Measurements from ENCODE around the gene ACAD8. TPM values are rescaled to one million over a fixed set of nuclear protein-coding genes. Genes with fewer than 3 reads are reported as not detected.
A peak's percentile ranks its signal among the peaks of the same experiment; 100 is the strongest.

The ACAD8 gene
- 10 to 100 TPM; 17.9 to 35.3 TPM for total RNA-seq

- H3K27me3 ChIP-seq (replicated peaks; ENCODE audit: insufficient read depth), result no peaks in the 10 kb centered on the region
- DNase-seq (ENCODE audit: low spot score), result peak; percentile 81
- H3K4me3 ChIP-seq, result peak within 1 kb of the TSS; percentile 89
- no peaks in the 10 kb centered on the region for H3K9me3 ChIP-seq
- ATAC-seq (ENCODE audit: insufficient number of reproducible peaks, low FRiP score, low read depth), result peak; percentile 92
- peaks cover 17 to 21% of the 10 kb centered on the region in 2 donors for H3K4me1 ChIP-seq (ENCODE audit: control insufficient read depth in 1 of 2, low read depth in 2 of 2)
- peaks cover 22% of the 10 kb centered on the region for H3K36me3 ChIP-seq
- H3K27ac ChIP-seq, result peak within 1 kb of the TSS in 1 of 2 donors; percentile 57
- TF ChIP-seq CTCF (IDR thresholded peaks at IDR 0.05), result peak; percentile 46
Observed at GRCh38 chr11:134253188-134253993, at the start of gene ACAD8, which contains the start of gene THYN1. Gene ACAD8 (plus strand): TSS chr11:134253568. CDS start chr11:134253601, 33 bp downstream. Gene THYN1 (minus strand): TSS chr11:134253352. CDS start chr11:134252882, 470 bp downstream.

- Histone ChIP-seq H3K27me3 (replicated peaks; ENCODE audit: insufficient read depth) (no peaks in the 10 kb centered on the region), H3K4me1 (ENCODE audit: control insufficient read depth in 1 of 2, low read depth in 2 of 2) (no peaks in the 10 kb centered on the region), H3K27ac (no peak overlapping the region), H3K9me3 (no peaks in the 10 kb centered on the region), H3K4me3 (no peak overlapping the region), H3K36me3 (peaks cover 19% of the 10 kb centered on the region)
- DNase-seq (ENCODE audit: low spot score) (no peak), ATAC-seq (ENCODE audit: insufficient number of reproducible peaks, low FRiP score, low read depth) (no peak)
- no peak for TF ChIP-seq CTCF (IDR thresholded peaks at IDR 0.05)
Observed at GRCh38 chr11:134205729-134206128, 47.6 kb upstream of the ACAD8 start.

- Histone ChIP-seq H3K27me3 (replicated peaks; ENCODE audit: insufficient read depth) (no peaks in the 10 kb centered on the region), H3K27ac (no peak overlapping the region), H3K36me3 (peaks cover 19% of the 10 kb centered on the region), H3K4me3 (no peak overlapping the region), H3K4me1 (ENCODE audit: control insufficient read depth in 1 of 2, low read depth in 2 of 2) (no peaks in the 10 kb centered on the region), H3K9me3 (no peaks in the 10 kb centered on the region)
- no peak for TF ChIP-seq CTCF (IDR thresholded peaks at IDR 0.05)
- no peak for DNase-seq (ENCODE audit: low spot score)
- no peak for ATAC-seq (ENCODE audit: insufficient number of reproducible peaks, low FRiP score, low read depth)
Observed at GRCh38 chr11:134206185-134206584, 47.2 kb upstream of the ACAD8 start.

DNA sequence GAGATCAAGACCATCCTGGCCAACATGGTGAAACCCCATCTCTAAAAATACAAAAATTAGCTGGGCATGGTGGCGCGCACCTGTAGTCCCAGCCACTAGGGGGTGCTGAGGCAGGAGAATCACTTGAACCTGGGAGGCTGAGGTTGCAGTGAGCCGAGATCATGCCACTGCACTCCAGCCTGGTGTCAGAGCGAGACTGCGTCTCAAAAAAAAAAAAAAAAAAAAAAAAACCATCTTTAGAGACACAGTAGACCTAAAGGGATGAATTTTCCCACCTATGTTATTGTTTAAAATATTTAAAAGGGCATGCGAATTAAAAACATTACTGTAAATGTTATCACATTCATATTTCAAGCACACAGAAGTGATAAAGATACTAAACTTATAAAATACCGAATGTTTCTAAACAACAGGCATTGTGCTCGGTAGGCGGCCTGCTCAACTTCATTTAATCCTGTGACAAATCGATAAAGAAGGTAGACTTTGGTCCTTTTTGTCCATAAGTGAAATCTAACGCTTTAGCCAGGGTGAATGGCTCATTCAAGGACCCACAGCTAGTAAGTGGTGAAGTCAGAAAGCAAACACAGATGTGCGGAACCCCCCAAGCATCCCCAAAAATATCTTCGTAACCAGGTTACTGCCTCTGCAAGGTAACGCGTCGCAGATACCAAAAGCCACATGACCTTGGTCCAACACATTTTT, 45.7 kb upstream of the ACAD8 start:
- ATAC-seq (ENCODE audit: insufficient number of reproducible peaks, low FRiP score, low read depth) (no peak), DNase-seq (ENCODE audit: low spot score) (no peak)
- Histone ChIP-seq H3K4me3 (no peak overlapping the region), H3K36me3 (peaks cover 19% of the 10 kb centered on the region), H3K27ac (no peak overlapping the region), H3K27me3 (replicated peaks; ENCODE audit: insufficient read depth) (no peaks in the 10 kb centered on the region), H3K9me3 (no peaks in the 10 kb centered on the region), H3K4me1 (ENCODE audit: control insufficient read depth in 1 of 2, low read depth in 2 of 2) (no peaks in the 10 kb centered on the region)
- peak; percentile 66 for TF ChIP-seq CTCF (IDR thresholded peaks at IDR 0.05)

GRCh38 chr11:134215836-134216235, 37.5 kb upstream of the ACAD8 start:
- H3K36me3 ChIP-seq, result no peaks in the 10 kb centered on the region
- DNase-seq (ENCODE audit: low spot score), result no peak
- no peak overlapping the region for H3K4me3 ChIP-seq
- H3K27me3 ChIP-seq (replicated peaks; ENCODE audit: insufficient read depth), result no peaks in the 10 kb centered on the region
- no peak overlapping the region for H3K27ac ChIP-seq
- no peak for ATAC-seq (ENCODE audit: insufficient number of reproducible peaks, low FRiP score, low read depth)
- no peaks in the 10 kb centered on the region for H3K9me3 ChIP-seq
- TF ChIP-seq CTCF (IDR thresholded peaks at IDR 0.05), result no peak
- H3K4me1 ChIP-seq (ENCODE audit: control insufficient read depth in 1 of 2, low read depth in 2 of 2), result no peaks in the 10 kb centered on the region
